PFSK-1 (cell line): ENCODE results near the gene SPR.

Experiments used
- POLR2AphosphoS5 ChIP-seq: IDR thresholded peaks from 2 replicates; pipeline ENCODE4 v1.6.1; 2012; ENCODE audit warnings: low read depth, mild to moderate bottlenecking, control low read depth, low read length, moderate library complexity
- TAF1 ChIP-seq: IDR thresholded peaks from 2 replicates; pipeline ENCODE4 v1.6.1; 2012; ENCODE audit warnings: low read length, control low read depth, borderline replicate concordance; ENCODE audit not compliant: insufficient read depth

DNA sequence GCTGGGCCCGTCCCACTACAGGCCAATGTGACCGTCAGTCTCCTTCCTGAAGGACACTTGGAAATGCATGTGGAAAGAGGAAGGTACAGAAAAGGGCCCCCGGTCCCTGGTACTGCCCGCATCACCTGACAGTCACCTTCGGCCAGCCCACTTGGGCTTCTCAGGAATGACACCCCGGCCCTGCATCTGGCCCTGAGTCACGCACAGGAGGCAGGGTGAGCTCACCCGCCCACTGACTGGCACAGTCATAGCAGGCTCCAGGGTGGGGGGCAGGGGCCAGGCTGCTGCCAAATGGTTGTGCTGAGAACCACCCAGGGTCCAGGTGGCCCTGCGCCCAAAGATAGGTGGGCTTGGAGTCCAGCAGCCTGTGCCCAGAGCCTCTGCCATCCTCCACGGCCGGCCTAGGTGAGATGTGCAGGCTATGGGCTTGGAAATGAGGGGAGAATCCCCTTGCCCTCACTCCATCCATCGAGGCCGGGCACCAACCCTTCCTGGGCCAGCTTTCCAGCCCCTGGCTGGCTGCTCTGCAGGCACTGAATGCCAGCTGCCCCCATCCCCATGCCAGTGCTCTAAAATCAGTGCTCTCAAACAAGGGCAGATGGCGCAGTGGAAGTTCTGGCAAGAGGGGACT, 44.2 kb downstream of the SPR start:
- TF ChIP-seq POLR2AphosphoS5 (no peak), TAF1 (no peak)
